GM12873 (cell line): ENCODE measurements around the gene TAF1.

Source experiments
- CTCF ChIP-seq: IDR thresholded peaks from 2 replicates; pipeline ENCODE4 v1.5.1; 2012; ENCODE audit warnings: low read depth, mild to moderate bottlenecking, moderate library complexity, low read length, control low read depth; ENCODE audit not compliant: insufficient read depth; ENCODE audit errors: missing control alignments

The TAF1 gene

GRCh38 chrX:71454222-71454621, 88.1 kb downstream of the TAF1 start:
- no peak for TF ChIP-seq CTCF

DNA sequence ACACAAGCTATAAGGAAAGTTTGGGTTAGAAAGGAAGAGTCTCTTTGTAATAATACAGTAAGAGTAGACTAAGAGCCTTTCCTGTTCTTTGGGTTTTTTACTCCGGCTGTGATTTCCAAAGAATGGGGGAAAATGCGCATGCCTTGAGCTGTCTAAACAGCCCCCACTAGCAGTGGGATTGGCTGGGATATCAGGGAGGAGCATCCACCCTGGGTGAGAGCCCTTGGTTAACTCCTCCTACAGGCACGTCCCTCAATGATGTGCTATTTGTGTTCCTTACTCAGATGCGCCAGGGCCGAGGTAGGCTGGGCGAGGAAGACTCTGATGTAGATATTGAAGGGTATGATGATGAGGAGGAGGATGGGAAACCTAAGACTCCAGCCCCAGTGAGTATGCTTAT, 92.7 kb downstream of the TAF1 start:
- no peak for TF ChIP-seq CTCF

DNA sequence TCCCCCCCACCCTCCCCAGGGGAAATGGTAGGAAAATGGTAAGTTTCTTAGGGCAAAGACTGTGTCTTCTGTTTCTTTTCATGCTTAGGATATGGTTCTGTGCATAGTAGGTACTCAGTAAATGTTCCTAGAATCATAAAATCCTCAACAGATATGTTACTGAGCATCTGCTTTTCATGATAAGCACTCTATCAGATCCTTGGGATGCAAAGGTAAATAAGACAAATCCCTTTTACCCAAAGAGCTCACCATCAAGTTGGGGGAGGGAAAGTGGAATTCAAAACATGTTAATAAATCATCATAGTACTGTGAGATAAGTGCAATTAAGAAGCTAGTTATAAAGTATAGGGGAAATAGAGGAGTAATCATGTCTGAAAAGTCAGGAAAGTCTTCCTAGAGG, 98.8 kb downstream of the TAF1 start:
- TF ChIP-seq CTCF: no peak

DNA sequence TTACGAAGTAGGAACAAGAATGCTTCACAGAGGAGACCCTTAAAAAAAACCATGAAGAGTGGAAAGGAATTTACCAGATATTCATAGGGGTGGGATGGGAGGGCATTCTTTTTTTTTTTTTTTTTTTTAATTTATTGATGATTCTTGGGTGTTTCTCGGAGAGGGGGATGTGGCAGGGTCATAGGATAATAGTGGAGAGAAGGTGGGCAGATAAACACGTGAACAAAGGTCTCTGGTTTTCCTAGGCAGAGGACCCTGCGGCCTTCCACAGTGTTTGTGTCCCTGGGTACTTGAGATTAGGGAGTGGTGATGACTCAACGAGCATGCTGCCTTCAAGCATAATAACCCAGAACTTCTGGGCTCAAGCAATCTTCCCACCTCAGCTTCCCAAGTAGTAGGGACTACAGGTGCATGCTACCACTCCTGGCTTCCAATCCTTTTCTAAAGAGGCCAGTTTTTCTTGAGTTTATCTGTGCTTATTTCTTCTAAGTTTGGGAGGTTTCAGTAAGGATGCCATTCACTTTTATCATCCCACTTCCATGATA, 100.9 kb downstream of the TAF1 start:
- TF ChIP-seq CTCF: no peak

- no peak for TF ChIP-seq CTCF
Observed at GRCh38 chrX:71475785-71476540, 109.8 kb downstream of the TAF1 start.

- TF ChIP-seq CTCF: no peak
Observed at GRCh38 chrX:71482228-71482958, 116.2 kb downstream of the TAF1 start.

GRCh38 chrX:71487814-71488213, 121.7 kb downstream of the TAF1 start:
- TF ChIP-seq CTCF: no peak
